H1 (cell line): Measurements from ENCODE around the gene SLC35E1. TPM values are rescaled to one million over a fixed set of nuclear protein-coding genes. Genes with fewer than 3 reads are reported as not detected.

Experiments
- BACH1 ChIP-seq: IDR thresholded peaks from 2 replicates; pipeline ENCODE4 v1.6.1; 2012; ENCODE audit warnings: low read length, improper control_type of control experiment
- EP300 ChIP-seq, 2 experiments: IDR thresholded peaks; 1 replicate in 1 of 2; 2 replicates in 1 of 2; pipeline ENCODE4 v1.6.1; 2011 to 2012; ENCODE audit warnings: low read depth in 2 of 2, low read length in 2 of 2, mild to moderate bottlenecking in 2 of 2, borderline replicate concordance in 1 of 2, inconsistent platforms in 1 of 2, moderate library complexity in 1 of 2
- polyA plus RNA-seq, 7 experiments: library from polyadenylated mRNA; depleted of rRNA in 3 of 7; stranded (reverse) in 5 of 7; unstranded in 2 of 7; fragments of >200 nt in 5 of 7; fragments of 200-250 nt in 2 of 7; gene quantifications; 1 replicate in 5 of 7; 2 replicates in 1 of 7; 4 replicates in 1 of 7; pipeline versions ENCODE4 v1.2.1 to v1.2.3, GENCODE V29; 2011 to 2013; ENCODE audit warnings: missing spikeins in 2 of 7, mixed read lengths in 2 of 7
- total RNA-seq: library from RNA; stranded (reverse); fragmentation: NEBNext Ultra II Directional; extraction: Animal tissue kit (Norgen Biotek cat#: 25700); gene quantifications from 2 replicates; pipeline ENCODE4 v1.2.1, GENCODE V29; 2021

SLC35E1 gene
- total and polyA plus RNA-seq, 2 of the 8 experiments (the other 6 are each of a cell fraction or from before 2014, with no cell fraction given): 26.0 to 31.9 TPM

- TF ChIP-seq EP300 (IDR thresholded peaks at IDR 0.05; ENCODE audit: borderline replicate concordance in 1 of 2, low read depth in 2 of 2, low read length in 2 of 2) (no peak), BACH1 (no peak)
- TF ChIP-seq, all 59 proteins: peak for 0
These were observed 18.9 kb upstream of the SLC35E1 start (continued) for GRCh38 chr19:16590876-16591802.
